ENCODE measurements around the gene PTPRK.

Gene PTPRK

GRCh38 chr6:128365520-128366160 lies 154.8 kb downstream of the PTPRK start:
- H3K27ac ChIP-seq, result no peak overlapping the region
- TF ChIP-seq, protein P1, sequence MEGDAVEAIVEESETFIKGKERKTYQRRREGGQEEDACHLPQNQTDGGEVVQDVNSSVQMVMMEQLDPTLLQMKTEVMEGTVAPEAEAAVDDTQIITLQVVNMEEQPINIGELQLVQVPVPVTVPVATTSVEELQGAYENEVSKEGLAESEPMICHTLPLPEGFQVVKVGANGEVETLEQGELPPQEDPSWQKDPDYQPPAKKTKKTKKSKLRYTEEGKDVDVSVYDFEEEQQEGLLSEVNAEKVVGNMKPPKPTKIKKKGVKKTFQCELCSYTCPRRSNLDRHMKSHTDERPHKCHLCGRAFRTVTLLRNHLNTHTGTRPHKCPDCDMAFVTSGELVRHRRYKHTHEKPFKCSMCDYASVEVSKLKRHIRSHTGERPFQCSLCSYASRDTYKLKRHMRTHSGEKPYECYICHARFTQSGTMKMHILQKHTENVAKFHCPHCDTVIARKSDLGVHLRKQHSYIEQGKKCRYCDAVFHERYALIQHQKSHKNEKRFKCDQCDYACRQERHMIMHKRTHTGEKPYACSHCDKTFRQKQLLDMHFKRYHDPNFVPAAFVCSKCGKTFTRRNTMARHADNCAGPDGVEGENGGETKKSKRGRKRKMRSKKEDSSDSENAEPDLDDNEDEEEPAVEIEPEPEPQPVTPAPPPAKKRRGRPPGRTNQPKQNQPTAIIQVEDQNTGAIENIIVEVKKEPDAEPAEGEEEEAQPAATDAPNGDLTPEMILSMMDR (IDR thresholded peaks at IDR 0.05), result no peak
- DNase-seq (ENCODE audit: low spot score), result no peak
- no peak overlapping the region for H3K4me3 ChIP-seq

DNA sequence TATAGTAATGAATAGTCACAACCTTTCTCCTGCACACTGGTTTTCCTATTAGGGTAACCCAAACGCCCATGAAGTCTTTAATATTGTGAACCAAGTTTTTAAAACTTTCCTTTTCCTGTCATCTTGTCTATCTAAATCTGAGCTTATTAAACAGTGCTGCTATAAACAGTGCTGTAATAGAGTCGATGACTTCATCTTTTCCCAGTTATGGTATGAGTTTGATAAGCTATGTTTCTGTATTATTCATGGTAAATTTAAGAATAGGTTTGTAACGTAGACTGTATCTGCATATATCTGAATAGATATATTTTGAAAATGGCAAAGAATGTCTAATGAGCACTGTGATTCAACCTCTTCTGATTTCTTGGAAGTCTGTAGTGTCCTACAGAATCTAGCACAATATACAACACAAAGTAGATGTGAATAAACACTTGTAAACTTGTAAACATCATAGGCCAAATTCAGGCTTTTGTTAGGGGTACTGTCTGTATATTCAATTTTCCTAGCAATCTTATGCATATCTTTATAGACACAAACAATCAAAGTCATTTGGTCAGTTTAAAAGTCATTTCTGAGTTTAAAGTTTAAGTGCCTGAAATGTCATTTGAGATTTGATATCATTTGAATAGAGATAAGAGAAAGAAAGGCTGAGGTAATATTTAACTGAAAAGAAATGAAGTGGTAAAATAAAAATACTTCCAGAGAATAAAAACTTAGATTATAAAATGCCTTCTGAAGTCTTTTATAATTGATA lies 155.5 kb downstream of the PTPRK start:
- no peak for DNase-seq (ENCODE audit: low spot score)
- H3K27ac ChIP-seq, result no peak overlapping the region

GRCh38 chr6:128363020-128363813 lies 157.2 kb downstream of the PTPRK start:
- no peak for DNase-seq (ENCODE audit: low spot score)
- Histone ChIP-seq H3K27ac (no peak overlapping the region), H3K4me3 (no peak overlapping the region)
- TF ChIP-seq, protein P1 (IDR thresholded peaks at IDR 0.05), result no peak

More for the DNA sequence above, 155.5 kb downstream of the PTPRK start:
- TF ChIP-seq, protein P1 (IDR thresholded peaks at IDR 0.05), result no peak
- H3K4me3 ChIP-seq, result no peak overlapping the region

GRCh38 chr6:128361378-128361777 lies 159.0 kb downstream of the PTPRK start:
- no peak for DNase-seq (ENCODE audit: low spot score)
- H3K4me3 ChIP-seq, result no peak overlapping the region
- TF ChIP-seq, protein P1 (IDR thresholded peaks at IDR 0.05), result no peak

DNA sequence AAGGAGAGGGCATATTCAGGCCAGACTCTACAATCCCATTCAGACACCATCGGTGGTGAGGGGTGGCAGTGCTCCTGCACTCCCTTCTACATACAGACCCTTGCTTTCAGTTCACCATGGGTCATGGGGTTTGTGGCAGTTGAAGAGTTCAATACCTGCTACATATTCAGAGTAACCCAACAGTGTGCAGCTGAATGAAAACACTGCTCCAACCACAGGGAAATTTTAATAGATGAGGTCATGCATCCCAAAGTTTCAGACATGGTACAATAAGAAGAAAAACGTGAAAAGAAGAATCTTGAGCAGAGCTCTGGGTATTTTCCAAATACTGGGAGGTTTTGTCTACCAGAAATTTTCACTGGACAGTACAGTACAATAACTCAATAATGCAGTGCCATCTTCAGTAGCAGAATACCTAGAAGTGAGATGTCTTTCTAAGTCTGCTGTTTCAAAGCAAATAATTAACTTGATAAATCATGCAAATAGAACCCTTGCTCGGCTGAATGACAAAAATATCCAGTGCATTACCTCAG lies 162.1 kb downstream of the PTPRK start:
- no peak for DNase-seq (ENCODE audit: low spot score)
- no peak overlapping the region for H3K27ac ChIP-seq
- TF ChIP-seq, protein P1 (IDR thresholded peaks at IDR 0.05), result no peak
- no peak overlapping the region for H3K4me3 ChIP-seq

More at GRCh38 chr6:128361378-128361777, 159.0 kb downstream of the PTPRK start:
- no peak overlapping the region for H3K27ac ChIP-seq

DNA sequence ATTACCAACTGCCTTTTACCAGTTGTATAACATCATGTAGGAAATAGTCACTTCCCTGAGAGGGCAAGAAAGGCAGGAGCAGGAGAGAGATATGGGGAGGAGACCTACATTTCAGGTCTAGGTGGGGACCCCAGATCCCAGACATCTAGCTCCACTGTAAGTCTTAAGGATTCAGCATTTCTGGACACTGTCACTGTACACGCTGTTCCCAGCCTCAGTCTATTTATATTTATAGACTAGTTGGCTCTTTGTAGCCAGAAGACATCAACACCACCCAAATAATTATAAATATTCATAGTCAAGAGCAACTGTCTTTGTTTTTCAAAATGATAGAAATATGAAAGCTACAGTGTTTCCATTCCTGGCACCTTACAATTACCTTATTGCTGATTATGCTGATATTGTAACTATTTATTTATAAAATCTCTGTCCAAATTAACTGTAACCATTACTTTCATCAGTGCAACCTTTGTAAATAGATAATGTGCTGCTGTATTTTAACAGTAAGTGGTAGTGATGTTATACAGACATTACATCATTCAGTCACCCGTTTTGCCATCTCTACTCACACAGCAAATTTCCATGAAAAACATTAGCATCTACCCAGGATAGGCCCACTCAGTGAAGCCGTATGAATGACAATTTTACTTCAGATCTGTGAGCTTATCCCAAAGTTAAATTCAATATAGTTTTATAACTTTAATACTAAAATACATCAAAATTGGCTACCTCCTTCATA lies 162.8 kb downstream of the PTPRK start:
- no peak overlapping the region for H3K4me3 ChIP-seq
- H3K27ac ChIP-seq, result no peak overlapping the region
- DNase-seq (ENCODE audit: low spot score), result no peak
- TF ChIP-seq, protein P1 (IDR thresholded peaks at IDR 0.05), result no peak

Measured in coronary artery (tissue), 2 donors.